ENCODE measurements around the gene ARFGAP1. TPM values are rescaled to one million over a fixed set of nuclear protein-coding genes. Genes with fewer than 3 reads are reported as not detected.

The ARFGAP1 gene
- total and polyA plus RNA-seq, 10 of the 15 experiments (the other 5 are each of a cell fraction or from before 2014, with no cell fraction given) = 0.45 to 79.9 (median 30.8) TPM

- TF ChIP-seq RFX5 (IDR thresholded peaks at IDR 0.05; ENCODE audit: low read depth, low read length) = no peak
- no peak for TF ChIP-seq SIN3A (IDR thresholded peaks at IDR 0.05; ENCODE audit: low read depth, low read length)
Measured at GRCh38 chr20:63236116-63236837, 36.3 kb upstream of the ARFGAP1 start (continued).

GRCh38 chr20:63238031-63238430, 34.6 kb upstream of the ARFGAP1 start:
- no peak for FAIRE-seq
- WGBS (ENCODE audit: insufficient coverage, insufficient replicate concordance, low lambda C conversion rate, missing lambda C conversion rate) = 16% methylated on average over 9 of the region's 10 CpGs
- ChIA-PET SMC1A (ENCODE audit: uncharacterized antibody, unreplicated experiment) (no interaction called here), CTCF (interaction anchor here (0.8 to 2.1 kb wide), 2 partner anchors 15 to 55 kb away, joined by 3 to 7 read pairs; no protein-coding TSS in a partner anchor), RAD21 (ENCODE audit: unreplicated experiment) (no interaction called here), POLR2A (no interaction called here)
- no peak for DNase-seq (ENCODE audit: low read depth, low spot score)
- H3K27ac ChIP-seq (ENCODE audit: control insufficient read depth, insufficient read depth) = no peak overlapping the region
- H2AFZ ChIP-seq (ENCODE audit: control insufficient read depth, low read depth, low read length) = no peak overlapping the region
- intact Hi-C loops (cut with micrococcal nuclease; ENCODE audit: unreplicated experiment) = no loop called here
- no peaks in the 10 kb centered on the region for H3K9me3 ChIP-seq (replicated peaks; ENCODE audit: control insufficient read depth, insufficient read depth, low read length)
- H3K4me2 ChIP-seq (ENCODE audit: control insufficient read depth, insufficient read depth) = no peak overlapping the region
- H3K79me2 ChIP-seq (ENCODE audit: control insufficient read depth, insufficient read depth, low read length) = no peaks in the 10 kb centered on the region
- in situ Hi-C loops (cut with MboI) = no loop called here
- no TSS peak for BruUV-seq (replicated peaks)
- H3K4me3 ChIP-seq = no peak overlapping the region
- no peaks in the 10 kb centered on the region for H4K20me1 ChIP-seq (ENCODE audit: control insufficient read depth, insufficient read depth)
- H3K27me3 ChIP-seq (replicated peaks in 1 of 2; ENCODE audit: control insufficient read depth in 2 of 2, insufficient read depth in 2 of 2, low read length in 1 of 2) = peaks cover 0 to 3% of the 10 kb centered on the region in 2 experiments; a peak in 2 of 4 replicates
- ATAC-seq = no peak
- no peak overlapping the region for H3K9ac ChIP-seq (ENCODE audit: control insufficient read depth, insufficient read depth, low read length)
- no peaks in the 10 kb centered on the region for H3K36me3 ChIP-seq (ENCODE audit: control insufficient read depth in 2 of 2, insufficient read depth in 2 of 2, low read length in 1 of 2)
- H3K4me1 ChIP-seq (ENCODE audit: control insufficient read depth, insufficient read depth, low read length) = no peaks in the 10 kb centered on the region
- TF ChIP-seq MXI1 (IDR thresholded peaks at IDR 0.05; ENCODE audit: low read depth, low read length) (no peak), PAX5 (IDR thresholded peaks at IDR 0.05; ENCODE audit: borderline replicate concordance, low read depth, low read length) (no peak), LARP7 (IDR thresholded peaks at IDR 0.05) (no peak), PRDM15 (CRISPR knock-in tag; IDR thresholded peaks at IDR 0.05) (no peak), BACH1 (IDR thresholded peaks at IDR 0.05; ENCODE audit: borderline replicate concordance) (no peak), CHD1 (IDR thresholded peaks at IDR 0.05; ENCODE audit: low read depth, low read length) (no peak), E4F1 (IDR thresholded peaks at IDR 0.05; ENCODE audit: borderline replicate concordance, partially characterized antibody) (no peak)
- TF ChIP-seq, protein P1, sequence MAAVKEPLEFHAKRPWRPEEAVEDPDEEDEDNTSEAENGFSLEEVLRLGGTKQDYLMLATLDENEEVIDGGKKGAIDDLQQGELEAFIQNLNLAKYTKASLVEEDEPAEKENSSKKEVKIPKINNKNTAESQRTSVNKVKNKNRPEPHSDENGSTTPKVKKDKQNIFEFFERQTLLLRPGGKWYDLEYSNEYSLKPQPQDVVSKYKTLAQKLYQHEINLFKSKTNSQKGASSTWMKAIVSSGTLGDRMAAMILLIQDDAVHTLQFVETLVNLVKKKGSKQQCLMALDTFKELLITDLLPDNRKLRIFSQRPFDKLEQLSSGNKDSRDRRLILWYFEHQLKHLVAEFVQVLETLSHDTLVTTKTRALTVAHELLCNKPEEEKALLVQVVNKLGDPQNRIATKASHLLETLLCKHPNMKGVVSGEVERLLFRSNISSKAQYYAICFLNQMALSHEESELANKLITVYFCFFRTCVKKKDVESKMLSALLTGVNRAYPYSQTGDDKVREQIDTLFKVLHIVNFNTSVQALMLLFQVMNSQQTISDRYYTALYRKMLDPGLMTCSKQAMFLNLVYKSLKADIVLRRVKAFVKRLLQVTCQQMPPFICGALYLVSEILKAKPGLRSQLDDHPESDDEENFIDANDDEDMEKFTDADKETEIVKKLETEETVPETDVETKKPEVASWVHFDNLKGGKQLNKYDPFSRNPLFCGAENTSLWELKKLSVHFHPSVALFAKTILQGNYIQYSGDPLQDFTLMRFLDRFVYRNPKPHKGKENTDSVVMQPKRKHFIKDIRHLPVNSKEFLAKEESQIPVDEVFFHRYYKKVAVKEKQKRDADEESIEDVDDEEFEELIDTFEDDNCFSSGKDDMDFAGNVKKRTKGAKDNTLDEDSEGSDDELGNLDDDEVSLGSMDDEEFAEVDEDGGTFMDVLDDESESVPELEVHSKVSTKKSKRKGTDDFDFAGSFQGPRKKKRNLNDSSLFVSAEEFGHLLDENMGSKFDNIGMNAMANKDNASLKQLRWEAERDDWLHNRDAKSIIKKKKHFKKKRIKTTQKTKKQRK (IDR thresholded peaks at IDR 0.05; ENCODE audit: low read depth, low read length) = no peak
- TF ChIP-seq, protein P2, sequence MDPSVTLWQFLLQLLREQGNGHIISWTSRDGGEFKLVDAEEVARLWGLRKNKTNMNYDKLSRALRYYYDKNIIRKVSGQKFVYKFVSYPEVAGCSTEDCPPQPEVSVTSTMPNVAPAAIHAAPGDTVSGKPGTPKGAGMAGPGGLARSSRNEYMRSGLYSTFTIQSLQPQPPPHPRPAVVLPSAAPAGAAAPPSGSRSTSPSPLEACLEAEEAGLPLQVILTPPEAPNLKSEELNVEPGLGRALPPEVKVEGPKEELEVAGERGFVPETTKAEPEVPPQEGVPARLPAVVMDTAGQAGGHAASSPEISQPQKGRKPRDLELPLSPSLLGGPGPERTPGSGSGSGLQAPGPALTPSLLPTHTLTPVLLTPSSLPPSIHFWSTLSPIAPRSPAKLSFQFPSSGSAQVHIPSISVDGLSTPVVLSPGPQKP (IDR thresholded peaks at IDR 0.05; ENCODE audit: low read depth, low read length) = no peak

All from GM12878 (cell line).